KMS-11 (cell line): ENCODE data around the gene GRM7.

Source experiments
- H2AFZ ChIP-seq: fragments of 200-600 bp; sonication (generic); 2 replicates; pipeline ENCODE4 v1.6.1; 2016; ENCODE audit warnings: antibody characterized with exemption, mixed run types, low read depth
- H3K27ac ChIP-seq: fragments of 200-600 bp; sonication (generic); 2 replicates; pipeline ENCODE4 v1.6.1; 2016; ENCODE audit warnings: mild to moderate bottlenecking, mixed run types
- H3K27me3 ChIP-seq: fragments of 200-600 bp; sonication (generic); 2 replicates; pipeline ENCODE4 v1.6.1; 2017; ENCODE audit warnings: mild to moderate bottlenecking, low read depth, mixed run types, moderate library complexity; ENCODE audit not compliant: insufficient read depth
- H3K36me3 ChIP-seq: fragments of 200-600 bp; sonication (generic); 2 replicates; pipeline ENCODE4 v1.6.1; 2017; ENCODE audit warnings: mild to moderate bottlenecking, mixed run types; ENCODE audit not compliant: insufficient read depth
- H3K4me1 ChIP-seq: fragments of 200-600 bp; sonication (generic); 2 replicates; pipeline ENCODE4 v1.6.1; 2016; ENCODE audit warnings: mild to moderate bottlenecking, low read depth, mixed run types; ENCODE audit not compliant: poor library complexity, severe bottlenecking
- H3K4me2 ChIP-seq: fragments of 200-600 bp; sonication (generic); 2 replicates; pipeline ENCODE4 v1.7.0; 2016; ENCODE audit warnings: mild to moderate bottlenecking, mixed run types
- H3K4me3 ChIP-seq: fragments of 200-600 bp; sonication (generic); IDR thresholded peaks from 2 replicates; pipeline ENCODE4 v1.6.1; 2017; ENCODE audit warnings: low read depth, low read length, mixed read lengths; ENCODE audit not compliant: insufficient read depth
- H3K79me2 ChIP-seq: fragments of 200-600 bp; sonication (generic); 2 replicates; pipeline ENCODE4 v1.6.1; 2016; ENCODE audit warnings: low read depth, mixed run types; ENCODE audit not compliant: insufficient read depth
- H3K9ac ChIP-seq: fragments of 200-600 bp; sonication (generic); 2 replicates; pipeline ENCODE4 v1.6.1; 2016; ENCODE audit warnings: mild to moderate bottlenecking, mixed run types
- H4K20me1 ChIP-seq: fragments of 200-600 bp; sonication (generic); 2 replicates; pipeline ENCODE4 v1.6.1; 2016; ENCODE audit warnings: mild to moderate bottlenecking, mixed run types; ENCODE audit not compliant: insufficient read depth
- TF ChIP-seq, protein P1 (sequence below): fragments of 200-600 bp; sonication (generic); conservative IDR thresholded peaks from 2 replicates; pipeline ENCODE4 v1.6.1; 2017; ENCODE audit warnings: low read depth, mild to moderate bottlenecking, antibody characterized with exemption, low read length, moderate library complexity, mixed read lengths

The GRM7 gene

GRCh38 chr3:7562892-7563291, 702.0 kb downstream of the GRM7 start:
- no peak overlapping the region for H3K4me3 ChIP-seq
- H4K20me1 ChIP-seq: no peaks in the 10 kb centered on the region
- no peak overlapping the region for H2AFZ ChIP-seq
- H3K79me2 ChIP-seq: no peaks in the 10 kb centered on the region
- H3K4me2 ChIP-seq: no peak overlapping the region
- H3K36me3 ChIP-seq: no peaks in the 10 kb centered on the region
- H3K4me1 ChIP-seq: peaks cover 11% of the 10 kb centered on the region
- no peaks in the 10 kb centered on the region for H3K27me3 ChIP-seq
- H3K27ac ChIP-seq: no peak overlapping the region
- TF ChIP-seq, protein P1, sequence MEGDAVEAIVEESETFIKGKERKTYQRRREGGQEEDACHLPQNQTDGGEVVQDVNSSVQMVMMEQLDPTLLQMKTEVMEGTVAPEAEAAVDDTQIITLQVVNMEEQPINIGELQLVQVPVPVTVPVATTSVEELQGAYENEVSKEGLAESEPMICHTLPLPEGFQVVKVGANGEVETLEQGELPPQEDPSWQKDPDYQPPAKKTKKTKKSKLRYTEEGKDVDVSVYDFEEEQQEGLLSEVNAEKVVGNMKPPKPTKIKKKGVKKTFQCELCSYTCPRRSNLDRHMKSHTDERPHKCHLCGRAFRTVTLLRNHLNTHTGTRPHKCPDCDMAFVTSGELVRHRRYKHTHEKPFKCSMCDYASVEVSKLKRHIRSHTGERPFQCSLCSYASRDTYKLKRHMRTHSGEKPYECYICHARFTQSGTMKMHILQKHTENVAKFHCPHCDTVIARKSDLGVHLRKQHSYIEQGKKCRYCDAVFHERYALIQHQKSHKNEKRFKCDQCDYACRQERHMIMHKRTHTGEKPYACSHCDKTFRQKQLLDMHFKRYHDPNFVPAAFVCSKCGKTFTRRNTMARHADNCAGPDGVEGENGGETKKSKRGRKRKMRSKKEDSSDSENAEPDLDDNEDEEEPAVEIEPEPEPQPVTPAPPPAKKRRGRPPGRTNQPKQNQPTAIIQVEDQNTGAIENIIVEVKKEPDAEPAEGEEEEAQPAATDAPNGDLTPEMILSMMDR: no peak
- H3K9ac ChIP-seq: no peak overlapping the region

- Histone ChIP-seq H2AFZ (no peak overlapping the region), H3K9ac (no peak overlapping the region)
These were observed 704.7 kb downstream of the GRM7 start for GRCh38 chr3:7565574-7565973.

DNA sequence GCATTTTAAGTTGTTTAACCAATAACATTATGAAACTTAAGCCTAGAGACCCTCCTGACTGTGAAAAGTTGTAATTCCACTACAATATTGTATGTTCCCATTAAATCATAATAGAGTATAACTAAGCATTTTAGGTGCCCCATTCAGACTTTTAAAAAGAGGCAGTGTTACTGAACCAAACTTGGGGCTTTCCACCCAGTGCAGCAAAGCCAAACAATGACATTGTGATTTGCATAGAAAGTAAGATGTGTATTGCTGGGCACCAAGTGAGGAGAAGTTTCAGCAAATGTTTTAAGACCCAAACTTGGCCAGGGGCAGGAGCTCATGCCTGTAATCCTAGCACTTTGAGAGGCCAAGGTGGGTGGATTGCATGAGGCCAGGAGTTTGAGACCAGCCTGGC, 706.2 kb downstream of the GRM7 start:
- Histone ChIP-seq H3K4me2 (no peak overlapping the region; the same call in 1 of the 2 replicates), H3K27ac (peak overlapping the region; percentile 11; the same call in 1 of the 2 replicates)

More at GRCh38 chr3:7565574-7565973, 704.7 kb downstream of the GRM7 start:
- no peak overlapping the region for H3K4me3 ChIP-seq
- H3K36me3 ChIP-seq: no peaks in the 10 kb centered on the region
- H3K4me1 ChIP-seq: peaks cover 13% of the 10 kb centered on the region
- H3K27me3 ChIP-seq: no peaks in the 10 kb centered on the region
- H3K27ac ChIP-seq: no peak overlapping the region
- TF ChIP-seq, protein P1: no peak
- H3K4me2 ChIP-seq: no peak overlapping the region
- H4K20me1 ChIP-seq: no peaks in the 10 kb centered on the region
- no peaks in the 10 kb centered on the region for H3K79me2 ChIP-seq

GRCh38 chr3:7568526-7569184, 707.7 kb downstream of the GRM7 start:
- Histone ChIP-seq H2AFZ (no peak overlapping the region), H3K4me2 (no peak overlapping the region), H4K20me1 (no peaks in the 10 kb centered on the region), H3K27ac (no peak overlapping the region), H3K4me3 (no peak overlapping the region), H3K36me3 (no peaks in the 10 kb centered on the region), H3K9ac (no peak overlapping the region), H3K4me1 (peaks cover 13% of the 10 kb centered on the region), H3K27me3 (no peaks in the 10 kb centered on the region), H3K79me2 (no peaks in the 10 kb centered on the region)
- TF ChIP-seq, protein P1: no peak

More for the DNA sequence above, 706.2 kb downstream of the GRM7 start:
- Histone ChIP-seq H2AFZ (peak overlapping the region; percentile 30; the same call in 1 of the 2 replicates), H3K79me2 (no peaks in the 10 kb centered on the region), H3K27me3 (no peaks in the 10 kb centered on the region), H3K4me3 (no peak overlapping the region), H3K36me3 (no peaks in the 10 kb centered on the region), H3K9ac (no peak overlapping the region), H4K20me1 (no peaks in the 10 kb centered on the region), H3K4me1 (peaks cover 13% of the 10 kb centered on the region)
- TF ChIP-seq, protein P1: no peak
